Esophagus squamous epithelium (tissue), 4 donors: ENCODE results near the gene PRKCQ.

Source experiments
- CTCF ChIP-seq, 6 experiments: fragments of 450-650 bp in 4 of 6; fragments of 200-600 bp in 2 of 6; sonication (generic) in 2 of 6; IDR thresholded peaks; one replicate each; pipeline ENCODE4 v1.5.1; 2016 to 2019; ENCODE audit warnings: antibody characterized with exemption in 6 of 6, mild to moderate bottlenecking in 4 of 6, moderate library complexity in 4 of 6
- POLR2A ChIP-seq, 4 donors: fragments of 450-650 bp; IDR thresholded peaks; one replicate each; pipeline ENCODE4 v1.6.1; 2017; ENCODE audit warnings: antibody characterized with exemption in 4 of 4, mild to moderate bottlenecking in 4 of 4, moderate library complexity in 3 of 4

GRCh38 chr10:6461961-6462360 is 118.1 kb downstream of the PRKCQ start:
- TF ChIP-seq POLR2A (IDR thresholded peaks at IDR 0.05) (no peak), CTCF (IDR thresholded peaks at IDR 0.05) (no peak)
